ENCODE data around the gene MMS19. TPM values are rescaled to one million over a fixed set of nuclear protein-coding genes. Genes with fewer than 3 reads are reported as not detected.
"Not testable (repeated sequence)": the region's sequence is repeated elsewhere in the genome, so short reads cannot be mapped to it uniquely, and the experiment has no call there.

MMS19 gene
- total RNA-seq, 1 experiment from 2014 or later: 73.9 TPM

- DNase-seq (ENCODE audit: low read depth): peak; percentile 35
Observed at GRCh38 chr10:97427571-97428179, 70.5 kb downstream of the MMS19 start.

GRCh38 chr10:97426776-97427570 is 71.2 kb downstream of the MMS19 start:
- DNase-seq (ENCODE audit: low read depth): no peak

- DNase-seq (ENCODE audit: low read depth): peak; percentile 90
Observed at GRCh38 chr10:97425964-97426775, 72.1 kb downstream of the MMS19 start, which contains the start of gene PGAM1. Gene PGAM1 (plus strand): TSS chr10:97426191. CDS start chr10:97426308, 117 bp downstream.

DNA sequence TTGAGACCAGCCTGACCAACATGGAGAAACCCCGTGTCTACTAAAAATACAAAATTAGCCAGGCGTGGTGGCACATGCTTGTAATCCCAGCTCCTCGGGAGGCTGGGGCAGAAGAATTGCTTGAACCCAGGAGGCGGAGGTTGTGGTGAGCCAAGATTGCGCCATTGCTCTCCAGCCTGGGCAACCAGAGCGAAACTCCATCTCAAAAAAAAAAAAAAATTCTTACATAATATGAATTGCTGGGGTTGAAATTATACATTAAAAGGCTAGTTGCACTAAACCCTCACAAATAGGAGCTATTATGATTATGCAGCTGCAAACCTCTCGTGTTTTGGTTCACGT is 74.5 kb downstream of the MMS19 start:
- DNase-seq (ENCODE audit: low read depth): not testable (repeated sequence)

DNA sequence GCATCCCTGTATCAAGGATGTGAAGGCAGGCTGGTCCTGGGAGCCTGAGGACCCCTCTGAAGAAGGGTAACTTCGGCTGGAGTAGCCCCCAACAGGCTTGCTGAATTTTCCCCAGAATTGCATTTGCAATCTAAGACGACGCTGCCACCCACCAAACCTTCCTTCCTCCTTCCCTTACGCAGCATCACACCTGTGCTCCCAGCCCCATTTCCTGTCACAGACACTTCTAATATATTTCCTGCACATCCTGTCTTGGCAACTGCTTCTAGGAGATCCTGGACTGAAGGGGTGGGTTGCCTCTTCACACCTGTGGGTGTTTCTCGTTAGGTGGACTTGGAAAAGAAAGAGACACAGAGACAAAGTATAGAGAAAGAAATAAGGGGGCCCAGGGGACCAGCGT is 81.7 kb downstream of the MMS19 start:
- DNase-seq (ENCODE audit: low read depth): no peak

GRCh38 chr10:97412891-97413304 is 85.3 kb downstream of the MMS19 start:
- DNase-seq (ENCODE audit: low read depth): no peak

GRCh38 chr10:97411406-97411805 is 86.8 kb downstream of the MMS19 start:
- DNase-seq (ENCODE audit: low read depth): peak; percentile 38

- DNase-seq (ENCODE audit: low read depth): no peak
Observed at GRCh38 chr10:97408496-97408992, 89.7 kb downstream of the MMS19 start.

Other genes with a start within 250 kb of the MMS19 start
- 5.8 and 6.0 TPM in 2 replicates for gene ARHGAP19, start 205.8 kb downstream of the MMS19 start, total RNA-seq (2014; rRNA removed; shearing (Covaris generic))
- gene FRAT1, start 179.2 kb downstream of the MMS19 start, total RNA-seq (2014; rRNA removed; shearing (Covaris generic)): 0.60 and 1.7 TPM in 2 replicates
- 3.1 and 4.8 TPM in 2 replicates for gene FRAT2, start 163.7 kb downstream of the MMS19 start, total RNA-seq (2014; rRNA removed; shearing (Covaris generic))
- gene RRP12, start 97.1 kb downstream of the MMS19 start, total RNA-seq (2014; rRNA removed; shearing (Covaris generic)): 13.4 and 15.4 TPM in 2 replicates
- 1,010 and 1,184 TPM in 2 replicates for gene PGAM1, start 72.2 kb downstream of the MMS19 start, total RNA-seq (2014; rRNA removed; shearing (Covaris generic))
- 55.6 and 61.5 TPM in 2 replicates for gene EXOSC1, start 52.4 kb downstream of the MMS19 start, total RNA-seq (2014; rRNA removed; shearing (Covaris generic))
- gene ZDHHC16, start 52.2 kb downstream of the MMS19 start, total RNA-seq (2014; rRNA removed; shearing (Covaris generic)): 47.3 and 51.7 TPM in 2 replicates
- gene UBTD1, start 502 bp upstream of the MMS19 start, total RNA-seq (2014; rRNA removed; shearing (Covaris generic)): 16.8 and 18.5 TPM in 2 replicates
- gene ANKRD2, start 74.4 kb upstream of the MMS19 start, total RNA-seq (2014; rRNA removed; shearing (Covaris generic)): not detected in 2 replicates
- gene HOGA1, start 86.0 kb upstream of the MMS19 start, total RNA-seq (2014; rRNA removed; shearing (Covaris generic)): 0.24 and 0.78 TPM in 2 replicates
- 0.10 TPM in 1 of 2 replicates, not detected in the other for gene C10orf62, start 91.3 kb upstream of the MMS19 start, total RNA-seq (2014; rRNA removed; shearing (Covaris generic))
- 2.2 and 3.7 TPM in 2 replicates for gene MORN4, start 135.1 kb upstream of the MMS19 start, total RNA-seq (2014; rRNA removed; shearing (Covaris generic))
- gene PI4K2A, start 142.2 kb upstream of the MMS19 start, total RNA-seq (2014; rRNA removed; shearing (Covaris generic)): 10.4 and 10.6 TPM in 2 replicates
- gene AVPI1, start 188.8 kb upstream of the MMS19 start, total RNA-seq (2014; rRNA removed; shearing (Covaris generic)): 7.6 and 13.2 TPM in 2 replicates
- gene MARVELD1, start 215.3 kb upstream of the MMS19 start, total RNA-seq (2014; rRNA removed; shearing (Covaris generic)): 29.0 and 41.7 TPM in 2 replicates
- 7.0 and 10.3 TPM in 2 replicates for gene ZFYVE27, start 238.7 kb upstream of the MMS19 start, total RNA-seq (2014; rRNA removed; shearing (Covaris generic))